CD4-positive, alpha-beta T cell treated with Interleukin-4 for 4 hours (primary cell): ENCODE measurements around the gene PSD4.

ENCODE experiments used
- DNase-seq: peaks from one replicate; pipeline ENCODE4 v3.0.0-alpha.2; 2020

The PSD4 gene

DNA sequence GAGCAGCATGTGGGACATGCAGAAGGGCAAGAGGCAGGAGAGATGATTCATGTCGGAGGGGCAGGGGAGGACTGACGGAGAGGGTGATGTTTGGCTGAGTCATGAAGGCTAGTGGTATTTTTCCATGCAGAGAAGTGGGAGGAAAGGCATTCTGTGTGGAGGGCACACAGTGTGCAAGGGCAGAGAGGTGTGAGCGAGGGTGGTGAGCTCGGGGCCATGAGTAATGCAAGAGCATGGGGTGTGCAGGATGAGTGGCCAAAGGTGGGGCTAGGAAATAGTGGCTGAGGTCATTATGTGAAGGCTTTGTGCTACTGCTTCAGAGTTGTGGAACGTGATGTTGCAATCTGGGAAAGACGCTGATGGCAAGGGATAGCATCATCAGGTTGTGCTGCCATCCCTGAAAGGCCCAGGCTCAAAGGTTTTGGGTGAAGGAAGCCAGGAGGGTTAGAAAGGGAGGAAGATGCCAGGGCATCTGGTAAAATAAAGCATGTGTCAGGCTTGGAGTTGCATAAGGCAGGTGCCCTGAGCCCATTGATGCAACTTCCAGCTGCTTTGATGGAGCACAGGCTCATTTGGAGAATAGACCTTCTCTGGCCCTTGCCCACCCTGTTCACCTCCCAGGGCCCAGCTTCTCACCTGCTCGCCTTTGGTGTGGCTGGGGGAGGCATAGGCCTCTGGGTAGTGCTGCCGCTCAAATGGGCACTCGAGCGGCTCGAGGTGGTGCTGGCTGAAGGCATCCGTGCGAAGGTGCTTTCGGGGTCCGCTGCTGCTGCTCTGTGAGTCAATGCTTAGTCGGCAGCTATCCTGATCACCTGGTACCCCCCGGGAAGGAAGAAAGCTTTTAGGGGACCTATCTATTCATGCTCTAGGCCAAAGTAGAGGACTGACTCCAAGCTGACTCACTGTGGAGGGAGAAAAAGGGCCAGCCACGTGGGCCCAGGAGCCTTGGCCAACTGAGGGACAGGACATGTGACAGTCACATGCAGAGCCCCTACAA is 67.4 kb downstream of the PSD4 start:
- DNase-seq = no peak

DNA sequence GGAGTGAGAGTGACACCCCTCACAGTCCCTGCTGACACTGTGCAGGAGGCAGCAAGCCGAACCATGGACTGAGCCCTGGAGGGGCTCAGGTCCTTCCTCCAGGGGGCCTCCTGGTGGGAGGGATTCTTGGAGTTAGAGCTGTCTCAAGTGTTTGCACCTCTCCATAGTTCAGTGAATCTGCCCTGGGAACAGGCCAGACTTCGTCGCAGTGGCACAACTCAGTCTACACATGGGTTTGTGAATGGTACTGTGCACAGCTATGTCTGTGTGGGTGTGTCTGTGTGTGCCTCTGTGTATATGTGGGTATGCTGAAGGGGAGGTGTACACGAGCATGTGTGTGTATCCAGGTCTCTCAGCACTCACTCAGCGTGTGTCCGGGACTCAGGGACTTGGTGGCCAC is 68.6 kb downstream of the PSD4 start:
- no peak for DNase-seq

DNA sequence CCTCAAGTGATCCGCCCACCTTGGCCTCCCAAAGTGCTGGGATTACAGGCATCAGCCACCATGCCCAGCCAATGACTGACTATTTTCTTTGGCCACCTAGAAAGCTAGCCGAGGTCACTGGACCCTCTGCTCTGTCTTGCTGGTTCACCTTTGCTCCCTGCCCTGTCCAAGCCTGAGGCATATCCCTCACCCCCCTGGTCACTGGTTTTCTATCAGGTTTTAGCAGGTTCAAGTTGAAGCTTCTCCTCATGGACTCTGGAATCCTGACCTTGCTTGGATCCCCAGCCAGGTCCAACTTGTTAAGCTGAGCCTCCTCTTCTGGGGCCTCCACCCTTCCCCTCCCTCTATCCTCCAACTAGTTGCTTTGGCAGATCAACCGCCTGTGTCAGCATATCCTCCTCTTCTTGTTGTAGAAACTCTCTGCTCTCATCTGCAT is 71.5 kb downstream of the PSD4 start:
- no peak for DNase-seq

DNA sequence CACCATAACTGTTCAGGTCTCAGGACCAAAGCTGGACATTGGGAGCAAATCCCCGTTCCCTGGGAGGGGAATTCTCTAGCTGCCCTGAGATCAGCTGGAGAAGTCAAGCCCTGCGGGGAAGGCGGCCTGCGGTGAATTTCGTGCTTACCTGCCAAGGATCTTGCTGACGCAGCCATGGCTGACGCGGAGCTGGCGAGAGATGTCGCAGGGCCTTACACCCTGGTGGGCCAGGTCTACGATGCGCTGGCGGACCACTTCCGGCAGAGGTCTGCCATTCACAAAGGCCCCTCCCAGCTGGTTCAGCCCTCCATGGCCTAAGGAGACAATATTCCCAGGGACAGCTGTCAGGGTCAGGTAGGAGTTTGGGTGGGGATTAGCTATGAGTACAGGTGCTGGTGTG is 72.8 kb downstream of the PSD4 start:
- no peak for DNase-seq

DNA sequence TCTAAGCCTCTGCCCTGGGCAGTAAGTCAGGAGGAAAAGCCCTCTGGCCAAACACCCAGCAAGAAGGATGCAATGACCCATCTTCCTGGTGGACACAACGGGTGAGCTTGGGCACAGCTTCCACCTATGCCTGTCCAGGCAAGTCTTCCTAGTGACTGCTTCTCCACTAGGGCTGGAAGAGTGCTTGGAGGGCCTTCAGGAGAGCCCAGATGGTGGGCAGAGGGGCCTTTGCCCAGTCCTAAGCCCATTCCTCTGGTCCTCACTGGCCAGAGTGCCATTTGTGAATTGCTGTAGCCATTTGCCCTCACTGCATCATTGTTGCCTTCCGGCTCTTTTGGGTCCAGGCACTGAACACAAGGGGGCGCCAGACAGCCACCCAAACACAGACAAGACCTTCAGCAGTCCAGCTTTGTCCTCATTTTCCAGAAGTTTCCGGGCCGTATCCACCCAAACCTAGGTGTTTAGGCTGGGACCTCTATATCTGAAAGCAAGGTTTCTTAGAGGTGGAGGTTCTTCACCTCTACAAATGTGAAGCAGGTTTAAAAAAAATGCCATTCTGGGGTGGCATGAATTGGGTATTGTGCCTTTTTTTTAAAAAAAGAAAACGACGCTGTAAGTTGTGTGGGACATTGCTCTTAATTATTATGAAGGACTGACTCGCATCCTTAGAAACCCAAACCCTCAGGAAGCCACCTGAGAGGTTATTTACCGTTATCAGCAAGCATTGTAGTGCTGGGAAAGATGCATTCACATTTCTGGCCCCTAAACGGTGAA is 75.4 kb downstream of the PSD4 start:
- peak; percentile 72 for DNase-seq

DNA sequence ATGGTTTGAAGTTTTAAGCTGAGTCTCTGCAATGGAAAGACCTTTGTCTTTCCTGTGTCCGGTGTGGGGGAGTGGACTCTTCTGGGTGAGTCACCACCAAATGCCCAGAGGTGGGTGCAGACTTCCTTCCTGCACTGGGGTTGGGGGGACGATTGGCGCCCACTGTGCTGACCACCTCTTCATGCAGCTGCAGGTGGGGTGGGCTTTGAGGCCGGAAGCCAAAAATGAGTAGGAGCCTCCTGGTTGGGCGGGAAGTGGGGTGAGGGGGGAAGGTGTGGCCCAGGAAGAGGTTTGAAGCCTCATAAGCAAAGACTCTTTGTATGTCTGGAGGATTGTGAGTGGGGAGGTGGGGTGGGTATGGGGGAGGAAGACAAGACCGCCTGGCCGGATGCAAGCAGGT is 77.3 kb downstream of the PSD4 start:
- peak; percentile 20 for DNase-seq

DNA sequence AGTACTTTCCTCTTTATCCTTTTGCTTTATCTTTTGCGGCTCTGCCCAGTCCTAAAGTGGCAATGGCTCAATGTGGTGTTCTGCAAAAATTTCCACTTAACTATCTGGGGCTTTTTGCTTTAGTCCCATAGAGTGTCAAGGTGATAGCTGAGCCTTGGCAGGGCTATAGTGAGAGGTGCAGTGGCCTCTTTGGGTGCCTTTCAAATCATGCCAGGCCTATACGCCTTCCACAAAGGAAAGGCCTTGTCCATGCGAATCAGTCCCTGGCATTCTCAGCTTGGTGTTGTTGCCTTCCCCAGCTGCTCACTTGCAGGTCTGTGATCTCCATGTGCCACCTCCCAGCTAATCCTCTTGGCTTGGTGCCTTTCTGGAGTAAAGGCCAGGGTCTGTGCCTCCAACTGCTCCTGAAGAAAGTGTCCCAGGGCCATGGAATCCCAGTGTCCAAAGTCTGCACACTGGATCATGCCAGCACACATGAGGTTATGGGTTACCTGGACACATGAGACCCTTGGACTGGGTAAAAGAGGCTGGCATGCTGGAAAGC is 78.3 kb downstream of the PSD4 start:
- DNase-seq = no peak

DNA sequence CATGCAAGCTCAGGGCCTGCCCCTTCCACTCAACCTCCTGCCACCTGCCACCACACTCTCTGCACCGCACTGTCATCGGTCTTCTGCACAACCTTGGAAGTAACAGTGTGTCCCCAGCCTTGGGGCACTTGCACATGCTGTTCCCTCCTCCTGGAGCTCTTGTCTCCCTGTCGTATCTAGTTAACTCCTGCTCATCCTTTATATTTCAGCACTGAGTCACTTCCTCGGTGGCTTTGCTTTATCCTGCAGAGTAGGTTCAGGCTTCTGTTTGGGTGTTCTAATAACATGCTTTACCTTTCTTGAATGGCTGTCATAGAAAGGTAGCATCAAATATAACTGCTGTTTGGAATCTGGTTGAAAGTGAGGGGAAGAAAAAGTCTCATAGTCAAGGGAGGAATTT is 79.7 kb downstream of the PSD4 start:
- DNase-seq = no peak

DNA sequence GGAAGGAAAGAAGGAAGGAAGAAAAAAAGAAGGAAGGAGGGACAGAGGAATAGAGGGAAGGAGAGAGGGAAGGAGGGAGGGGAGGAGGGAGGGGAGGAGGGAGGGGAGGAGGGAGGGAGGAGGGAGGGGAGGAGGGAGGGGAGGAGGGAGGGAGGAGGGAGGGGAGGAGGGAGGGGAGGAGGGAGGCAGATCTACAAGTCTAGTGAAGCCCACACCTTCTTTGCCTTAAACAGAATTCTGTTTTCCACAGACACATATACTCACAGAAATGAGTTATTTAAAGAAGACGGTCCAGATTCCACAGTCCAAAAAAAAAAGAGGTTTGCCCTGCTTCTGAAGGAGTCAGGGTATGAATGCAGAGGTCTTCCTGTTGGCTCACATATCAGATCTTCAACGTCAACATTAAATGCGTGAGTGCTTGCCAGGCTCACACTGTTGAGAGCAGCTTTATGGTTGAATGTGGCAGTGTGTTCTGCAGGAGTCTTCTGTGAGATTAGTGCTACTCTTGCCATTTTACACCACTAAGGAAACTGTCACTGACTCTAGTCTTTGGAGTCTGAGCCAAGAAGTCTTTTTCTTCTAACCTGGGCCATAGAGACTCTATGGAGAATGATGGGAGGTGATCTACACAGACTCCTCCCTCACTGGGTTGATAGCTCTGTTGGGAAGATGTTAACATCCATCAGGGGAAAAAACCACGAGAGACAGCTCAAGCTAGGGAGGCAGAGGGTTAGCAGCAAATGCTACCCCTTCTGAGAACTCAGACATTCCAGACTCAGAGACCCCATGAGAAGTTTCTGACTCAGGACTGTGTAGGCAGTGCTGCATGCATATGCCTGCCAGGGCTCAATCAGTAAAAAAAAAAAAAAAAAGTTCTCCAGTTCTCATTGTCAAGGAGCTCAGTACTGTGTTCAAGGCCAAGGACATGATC is 81.6 kb downstream of the PSD4 start:
- no peak for DNase-seq

DNA sequence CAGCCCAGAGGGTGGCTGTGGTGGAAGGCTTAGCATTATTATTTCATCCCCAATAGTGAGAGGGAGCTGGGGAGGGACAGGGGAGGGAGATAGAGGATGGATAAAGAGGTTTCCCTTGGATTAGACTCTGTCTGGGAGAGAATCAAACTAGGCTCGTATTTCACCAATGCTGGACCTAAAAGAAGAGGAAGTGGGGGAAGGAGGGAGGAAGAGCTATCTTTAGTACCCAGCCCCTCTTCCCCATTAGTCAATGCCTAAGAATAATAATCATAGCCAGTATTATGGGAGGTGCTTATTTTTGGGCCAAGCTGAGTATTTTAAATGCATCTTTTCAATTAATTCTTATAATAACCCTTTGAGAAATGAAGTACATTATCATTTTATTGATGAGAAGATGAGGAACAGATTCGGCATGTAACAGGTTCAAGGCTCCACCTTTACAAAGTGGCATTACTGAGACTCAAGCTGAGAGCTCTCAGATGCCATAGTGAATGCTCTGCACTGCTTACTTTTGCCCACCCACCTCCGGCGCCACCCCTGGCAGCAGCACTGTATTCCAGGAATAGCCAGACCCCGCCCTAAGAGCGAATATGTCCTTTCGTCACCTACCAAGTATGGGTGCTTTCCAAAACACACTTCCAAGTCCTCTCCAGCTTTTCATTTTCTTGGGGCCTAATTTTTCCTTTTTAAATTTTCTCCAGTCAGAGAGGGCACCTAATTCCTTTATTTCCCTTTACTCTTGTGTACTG is 83.9 kb downstream of the PSD4 start:
- DNase-seq = no peak

DNA sequence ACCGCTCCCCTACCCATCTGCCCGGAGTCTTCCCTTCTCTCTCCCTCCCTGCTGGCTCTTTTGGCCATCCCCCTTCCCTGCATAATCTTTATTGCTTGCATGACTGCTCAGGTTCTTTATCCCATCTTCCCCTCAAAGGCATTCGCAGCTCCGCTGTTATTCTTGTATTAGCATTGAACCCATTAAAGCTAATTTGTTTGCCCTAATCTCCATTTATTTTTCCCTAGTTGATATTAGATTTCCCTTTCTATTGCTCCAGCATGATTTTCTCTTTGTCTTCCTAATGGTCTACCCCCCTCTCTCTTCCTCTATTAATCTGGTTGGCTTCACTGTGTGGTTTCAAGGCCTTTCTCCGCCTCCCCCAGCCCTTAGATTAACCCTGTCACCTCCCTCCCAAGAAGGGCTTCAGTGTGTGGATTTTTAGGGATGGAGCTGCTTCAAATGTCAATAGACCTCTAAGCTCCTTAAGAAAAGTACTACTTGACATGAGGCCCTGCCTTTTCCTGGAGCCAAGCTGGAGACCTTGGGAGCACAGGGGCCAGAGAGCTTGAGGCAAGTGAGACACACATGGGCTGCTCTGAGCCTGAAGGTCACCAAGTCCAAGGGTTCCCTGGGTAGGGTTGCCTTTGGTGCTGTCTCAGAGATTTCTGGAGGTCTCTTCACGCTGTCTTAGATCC is 84.8 kb downstream of the PSD4 start:
- no peak for DNase-seq
